GM23338 (cell line): ENCODE measurements around the gene LYPD4. TPM values are rescaled to one million over a fixed set of nuclear protein-coding genes. Genes with fewer than 3 reads are reported as not detected.
"Not testable (repeated sequence)": the region's sequence is repeated elsewhere in the genome, so short reads cannot be mapped to it uniquely, and the experiment has no call there.

Experiments used
- ATAC-seq: fragments of 200-7000 bp; cut with Tn5 transposase; 3 replicates; pipeline ENCODE4 v1.9.1; 2020
- DNase-seq: peaks from one replicate; pipeline ENCODE4 v3.0.0-alpha.2; 2015; ENCODE audit warnings: low spot score
- H2AFZ ChIP-seq: fragments of 200-600 bp; sonication (generic); 2 replicates; pipeline ENCODE4 v1.8.0; 2016; ENCODE audit warnings: antibody characterized with exemption, mild to moderate bottlenecking, moderate library complexity
- H3F3A ChIP-seq: fragments of 200-600 bp; sonication (generic); replicated peaks from 2 replicates; pipeline ENCODE4 v1.8.0; 2017; ENCODE audit warnings: antibody characterized with exemption, mixed run types, low read depth
- H3K27ac ChIP-seq: fragments of 200-600 bp; sonication (generic); 2 replicates; pipeline ENCODE4 v1.6.1; 2016; ENCODE audit warnings: low read depth
- H3K27me3 ChIP-seq: fragments of 200-600 bp; sonication (generic); 2 replicates; pipeline ENCODE4 v1.8.0; 2016; ENCODE audit warnings: mild to moderate bottlenecking, mixed run types, moderate library complexity; ENCODE audit not compliant: insufficient read depth
- H3K36me3 ChIP-seq: fragments of 200-600 bp; sonication (generic); 2 replicates; pipeline ENCODE4 v1.8.0; 2016; ENCODE audit warnings: mild to moderate bottlenecking; ENCODE audit not compliant: insufficient read depth
- H3K4me1 ChIP-seq: fragments of 200-600 bp; sonication (generic); 2 replicates; pipeline ENCODE4 v1.8.0; 2016; ENCODE audit warnings: mild to moderate bottlenecking, moderate library complexity; ENCODE audit not compliant: insufficient read depth
- H3K4me2 ChIP-seq: fragments of 200-600 bp; sonication (generic); 2 replicates; pipeline ENCODE4 v1.7.1; 2017; ENCODE audit warnings: mixed run types
- H3K4me3 ChIP-seq: fragments of 200-600 bp; sonication (generic); 2 replicates; pipeline ENCODE4 v1.6.1; 2016; ENCODE audit warnings: mixed run types
- H3K79me2 ChIP-seq: fragments of 200-600 bp; sonication (generic); replicated peaks from 2 replicates; pipeline ENCODE4 v1.8.0; 2017; ENCODE audit warnings: mild to moderate bottlenecking; ENCODE audit not compliant: insufficient read depth
- H3K9me2 ChIP-seq: fragments of 200-600 bp; sonication (generic); 2 replicates; pipeline ENCODE4 v1.8.0; 2017; ENCODE audit not compliant: insufficient read depth
- H4K20me1 ChIP-seq: fragments of 200-600 bp; sonication (generic); replicated peaks from 2 replicates; pipeline ENCODE4 v1.8.0; 2017; ENCODE audit warnings: mild to moderate bottlenecking; ENCODE audit not compliant: insufficient read depth
- H3K27ac Mint-ChIP-seq: 2 replicates; pipeline ENCODE4 v1.8.0; 2020; ENCODE audit warnings: inconsistent platforms, mild to moderate bottlenecking, moderate library complexity, mixed read lengths
- H3K27me3 Mint-ChIP-seq: 3 replicates; pipeline ENCODE4 v1.8.0; 2022; ENCODE audit warnings: low read depth, mild to moderate bottlenecking, moderate library complexity, mixed read lengths, inconsistent platforms; ENCODE audit not compliant: insufficient read depth, poor library complexity
- H3K36me3 Mint-ChIP-seq: 3 replicates; pipeline ENCODE4 v1.8.0; 2021; ENCODE audit warnings: low read depth, mild to moderate bottlenecking, inconsistent platforms, moderate library complexity, mixed read lengths
- H3K4me1 Mint-ChIP-seq: 3 replicates; pipeline ENCODE4 v1.8.0; 2020; ENCODE audit warnings: mild to moderate bottlenecking, inconsistent platforms, mixed read lengths
- H3K4me3 Mint-ChIP-seq: 3 replicates; pipeline ENCODE4 v1.8.0; 2021; ENCODE audit warnings: moderate library complexity, mild to moderate bottlenecking, inconsistent platforms, mixed read lengths
- H3K9me3 Mint-ChIP-seq: 3 replicates; pipeline ENCODE4 v1.8.0; 2020; ENCODE audit warnings: moderate library complexity, mild to moderate bottlenecking, inconsistent platforms, mixed read lengths
- CREB1 ChIP-seq: fragments of 250-450 bp; sonication (Bioruptor Pico); IDR thresholded peaks from 2 replicates; pipeline ENCODE4 v1.5.0; 2020; ENCODE audit warnings: low read depth, mild to moderate bottlenecking, moderate library complexity
- EZH2 ChIP-seq: fragments of 200-600 bp; sonication (generic); IDR thresholded peaks from one replicate; pipeline ENCODE4 v1.8.0; 2017; ENCODE audit warnings: antibody characterized with exemption, mild to moderate bottlenecking, low read depth; ENCODE audit not compliant: unreplicated experiment
- EZH2phosphoT487 ChIP-seq: fragments of 200-600 bp; sonication (generic); IDR thresholded peaks from one replicate; pipeline ENCODE4 v1.8.1; 2018; ENCODE audit warnings: antibody characterized with exemption; ENCODE audit not compliant: unreplicated experiment
- JUNB ChIP-seq: IDR thresholded peaks from one replicate; pipeline ENCODE4 v1.6.1; 2016; ENCODE audit warnings: antibody characterized with exemption; ENCODE audit not compliant: unreplicated experiment
- POLR2AphosphoS5 ChIP-seq: IDR thresholded peaks from 2 replicates; pipeline ENCODE4 v1.6.1; 2016; ENCODE audit warnings: antibody characterized with exemption, low read depth
- STAT1 ChIP-seq: IDR thresholded peaks from one replicate; pipeline ENCODE4 v1.6.1; 2016; ENCODE audit warnings: antibody characterized with exemption; ENCODE audit not compliant: unreplicated experiment
- ZNF114 ChIP-seq: fragments of 250-450 bp; sonication (Bioruptor Pico); IDR thresholded peaks from 2 replicates; pipeline ENCODE4 v1.5.0; 2020; ENCODE audit warnings: mild to moderate bottlenecking, moderate library complexity
- ZNF331 ChIP-seq: fragments of 250-450 bp; sonication (Bioruptor Pico); IDR thresholded peaks from 2 replicates; pipeline ENCODE4 v1.5.0; 2020; ENCODE audit warnings: low read depth, mild to moderate bottlenecking, moderate library complexity
- ZNF462 ChIP-seq: fragments of 250-450 bp; sonication (Bioruptor Pico); IDR thresholded peaks from 2 replicates; pipeline ENCODE4 v1.5.0; 2020; ENCODE audit warnings: mild to moderate bottlenecking, moderate library complexity
- polyA plus RNA-seq: library from polyadenylated mRNA; unstranded; fragments of >200 nt; fragmentation: Nextera tagmentation; extraction: Ambion mirVana; gene quantifications from 2 replicates; pipeline ENCODE4 v1.2.1, GENCODE V29; 2016
- total RNA-seq: library from RNA; depleted of rRNA; stranded (reverse); fragments of >200 nt; shearing (Covaris generic); gene quantifications from 2 replicates; pipeline ENCODE4 v1.2.3, GENCODE V29; 2014
- TF ChIP-seq, protein P1 (sequence below), 2 experiments: fragments of 200-600 bp in 1 of 2; sonication (generic) in 1 of 2; conservative IDR thresholded peaks; 2 replicates each; pipeline versions ENCODE4 v1.5.1 to v1.6.1; 2016 to 2017; ENCODE audit warnings: antibody characterized with exemption in 2 of 2, low read depth in 2 of 2, mild to moderate bottlenecking in 2 of 2, moderate library complexity in 1 of 2

Gene LYPD4
- total and polyA plus RNA-seq, 2 experiments from 2014 or later, result not detected

- Histone ChIP-seq H3F3A (peaks cover 9% of the 10 kb centered on the region), H3K27me3 (peaks cover 14% of the 10 kb centered on the region), H3K27ac (no peak within 1 kb of the TSS), H3K36me3 (no peaks in the 10 kb centered on the region), H3K9me2 (no peaks in the 10 kb centered on the region), H3K79me2 (no peaks in the 10 kb centered on the region), H2AFZ (0 out of 2 replicates have a peak within 1 kb of the TSS, but pooled peaks have one; percentile 63), H3K4me1 (peaks cover under 1% of the 10 kb centered on the region; the same call in 1 of the 2 replicates), H3K4me2 (no peak within 1 kb of the TSS), H3K4me3 (no peak within 1 kb of the TSS), H4K20me1 (peaks cover 4% of the 10 kb centered on the region; the same call in 1 of the 2 replicates)
- ATAC-seq, result no peak
- DNase-seq, result no peak
- H3K4me3 Mint-ChIP-seq, result no peak within 1 kb of the TSS
- H3K27me3 Mint-ChIP-seq, result peaks cover 29% of the 10 kb centered on the region
- no peak for TF ChIP-seq EZH2phosphoT487
- TF ChIP-seq EZH2, result no peak
- TF ChIP-seq ZNF114 (CRISPR knock-in tag), result no peak
- no peak for TF ChIP-seq JUNB
- no peak for TF ChIP-seq ZNF331 (CRISPR knock-in tag)
- TF ChIP-seq, protein P1, sequence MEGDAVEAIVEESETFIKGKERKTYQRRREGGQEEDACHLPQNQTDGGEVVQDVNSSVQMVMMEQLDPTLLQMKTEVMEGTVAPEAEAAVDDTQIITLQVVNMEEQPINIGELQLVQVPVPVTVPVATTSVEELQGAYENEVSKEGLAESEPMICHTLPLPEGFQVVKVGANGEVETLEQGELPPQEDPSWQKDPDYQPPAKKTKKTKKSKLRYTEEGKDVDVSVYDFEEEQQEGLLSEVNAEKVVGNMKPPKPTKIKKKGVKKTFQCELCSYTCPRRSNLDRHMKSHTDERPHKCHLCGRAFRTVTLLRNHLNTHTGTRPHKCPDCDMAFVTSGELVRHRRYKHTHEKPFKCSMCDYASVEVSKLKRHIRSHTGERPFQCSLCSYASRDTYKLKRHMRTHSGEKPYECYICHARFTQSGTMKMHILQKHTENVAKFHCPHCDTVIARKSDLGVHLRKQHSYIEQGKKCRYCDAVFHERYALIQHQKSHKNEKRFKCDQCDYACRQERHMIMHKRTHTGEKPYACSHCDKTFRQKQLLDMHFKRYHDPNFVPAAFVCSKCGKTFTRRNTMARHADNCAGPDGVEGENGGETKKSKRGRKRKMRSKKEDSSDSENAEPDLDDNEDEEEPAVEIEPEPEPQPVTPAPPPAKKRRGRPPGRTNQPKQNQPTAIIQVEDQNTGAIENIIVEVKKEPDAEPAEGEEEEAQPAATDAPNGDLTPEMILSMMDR (conservative IDR thresholded peaks at IDR 0.05; ENCODE audit: low read depth in 2 of 2), result no peak
- TF ChIP-seq ZNF462 (CRISPR knock-in tag), result no peak
- no peak for TF ChIP-seq CREB1 (CRISPR knock-in tag)
- TF ChIP-seq POLR2AphosphoS5, result no peak
- no peak for TF ChIP-seq STAT1
- no peaks in the 10 kb centered on the region for H3K36me3 Mint-ChIP-seq
- peaks cover 12% of the 10 kb centered on the region for H3K4me1 Mint-ChIP-seq
- H3K27ac Mint-ChIP-seq, result no peak within 1 kb of the TSS
- no peaks in the 10 kb centered on the region for H3K9me3 Mint-ChIP-seq
These were observed 32.7 kb upstream of the LYPD4 start, which contains the start of gene CD79A for GRCh38 chr19:41876847-41877832. TSS of gene CD79A (plus strand) at chr19:41877279. CDS start at chr19:41877305, 26 bp downstream.

DNA sequence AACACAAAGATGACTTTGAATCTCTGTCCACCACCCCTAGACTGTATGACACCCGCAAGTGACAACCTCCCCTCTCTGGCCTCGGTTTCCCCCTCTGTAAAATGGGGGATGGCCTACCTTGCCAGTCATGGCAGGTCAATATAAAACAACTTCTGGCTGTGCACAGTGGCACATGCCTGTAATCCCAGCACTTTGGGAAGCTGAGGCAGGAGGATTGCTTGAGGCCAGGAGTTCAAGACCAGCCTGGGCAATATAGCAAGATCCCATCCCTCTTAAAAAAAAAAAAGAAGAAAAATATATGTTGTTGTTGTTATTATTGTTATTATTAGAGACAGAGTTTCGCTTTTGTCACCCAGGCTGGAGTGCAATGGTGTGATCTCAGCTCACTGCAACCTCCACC, 31.5 kb upstream of the LYPD4 start:
- not testable (repeated sequence) for H3K79me2 ChIP-seq, H3K9me2 ChIP-seq, ATAC-seq, H3K4me1 ChIP-seq, H3K4me2 ChIP-seq, H3K27ac Mint-ChIP-seq, H2AFZ ChIP-seq, DNase-seq, H3K27ac ChIP-seq, H3K4me1 Mint-ChIP-seq, H3K36me3 ChIP-seq, H3K4me3 ChIP-seq, H4K20me1 ChIP-seq, H3K27me3 ChIP-seq, H3K4me3 Mint-ChIP-seq, H3K9me3 Mint-ChIP-seq
- H3F3A ChIP-seq, result peaks cover 19% of the 10 kb centered on the region
- peaks cover 10% of the 10 kb centered on the region for H3K36me3 Mint-ChIP-seq
- peaks cover 33% of the 10 kb centered on the region for H3K27me3 Mint-ChIP-seq
